SU-DHL-6 (cell line): Measurements from ENCODE around the gene C1QL1.

Experiments
- CTCF ChIP-seq: fragments of 200-600 bp; sonication (generic); IDR thresholded peaks from one replicate; pipeline ENCODE4 v1.5.1; 2017; ENCODE audit warnings: antibody characterized with exemption, mild to moderate bottlenecking, low read length, moderate library complexity; ENCODE audit not compliant: insufficient read depth, poor library complexity, severe bottlenecking
- EZH2phosphoT487 ChIP-seq: fragments of 200-600 bp; sonication (generic), shearing (Covaris generic); conservative IDR thresholded peaks from 2 replicates; pipeline ENCODE4 v1.6.1; 2018; ENCODE audit warnings: mild to moderate bottlenecking, antibody characterized with exemption, low read length, moderate library complexity, mixed read lengths

GRCh38 chr17:44971776-44972483 is 3.8 kb upstream of the C1QL1 start:
- TF ChIP-seq CTCF (no peak), EZH2phosphoT487 (no peak)
